Skin of body (tissue), 2 donors: Measurements from ENCODE around the gene TAPT1. TPM values are rescaled to one million over a fixed set of nuclear protein-coding genes. Genes with fewer than 3 reads are reported as not detected.
A peak's percentile ranks its signal among the peaks of the same experiment; 100 is the strongest.
"Not testable (repeated sequence)": the region's sequence is repeated elsewhere in the genome, so short reads cannot be mapped to it uniquely, and the experiment has no call there.

Experiments
- DNase-seq: peaks from one replicate; lab custom pipeline; 2025; lab: John Stamatoyannopoulos, UW
- total RNA-seq: library from RNA; depleted of rRNA; stranded (reverse); fragments of >200 nt; gene quantifications from one replicate; pipeline ENCODE4 v1.2.3, GENCODE V29; 2014

The TAPT1 gene
- 34.4 TPM for total RNA-seq

- peak; percentile 16 for DNase-seq
Measured at GRCh38 chr4:16225863-16226815, at the start of gene TAPT1. Gene TAPT1, minus strand, starts transcription at chr4:16226471. Its CDS starts 14 bp downstream, at chr4:16226457.

DNA sequence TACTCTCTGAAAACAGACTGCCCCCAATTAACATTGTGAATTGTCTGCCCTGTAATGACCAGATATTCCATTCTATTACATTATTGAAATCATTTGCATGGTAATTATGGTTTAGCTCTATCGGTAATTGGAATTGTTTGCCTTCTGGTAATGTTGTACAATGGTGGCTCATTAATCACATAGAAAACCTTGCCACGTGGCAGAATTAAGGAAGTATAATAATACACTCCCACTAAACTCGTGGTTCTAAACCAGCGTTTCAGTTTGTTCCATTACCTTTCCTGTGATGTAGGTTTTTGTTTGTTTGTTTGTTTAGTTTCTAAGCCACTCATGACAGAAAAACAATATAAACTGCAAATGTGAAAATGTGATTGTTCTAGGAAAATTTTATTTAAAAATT lies 45.1 kb upstream of the TAPT1 start:
- DNase-seq, result no peak

GRCh38 chr4:16270454-16271328 lies 44.4 kb upstream of the TAPT1 start:
- no peak for DNase-seq

DNA sequence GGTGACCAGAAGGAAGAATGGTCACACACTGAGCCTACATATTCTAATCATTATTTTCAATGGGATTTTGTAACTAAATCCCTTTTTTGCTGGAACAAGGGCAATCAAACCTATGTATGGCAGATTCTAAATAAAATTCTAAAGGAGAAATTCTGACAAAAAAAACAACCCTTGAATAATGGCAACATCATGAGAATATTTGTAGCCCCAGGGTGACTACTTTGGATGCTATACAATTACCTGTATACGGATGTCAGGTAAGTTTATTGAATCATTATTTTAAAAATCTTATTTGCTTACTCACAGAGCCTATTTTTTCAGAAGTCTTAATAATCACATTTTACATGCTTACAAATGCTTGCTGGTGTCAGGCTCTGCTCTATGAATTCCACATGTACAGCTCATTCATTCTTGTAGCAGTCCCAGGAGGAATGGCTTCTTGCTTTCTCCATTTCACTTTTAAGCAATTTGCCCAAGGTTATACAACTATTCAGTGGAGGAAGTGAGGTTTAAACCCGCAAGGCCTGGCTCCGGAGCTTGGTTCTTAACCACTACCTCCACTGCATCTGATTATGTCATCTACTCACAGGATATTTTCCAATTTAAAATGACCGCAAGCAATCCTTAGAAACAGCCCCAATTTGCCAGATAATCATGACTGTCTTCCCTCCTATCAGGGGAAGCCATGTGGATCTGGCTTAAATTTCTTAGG lies 43.6 kb upstream of the TAPT1 start:
- not testable (repeated sequence) for DNase-seq

- no peak for DNase-seq
Measured at GRCh38 chr4:16269240-16269639, 43.0 kb upstream of the TAPT1 start.

- DNase-seq, result no peak
Measured at GRCh38 chr4:16268290-16268689, 42.0 kb upstream of the TAPT1 start.

GRCh38 chr4:16267639-16268038 lies 41.4 kb upstream of the TAPT1 start:
- DNase-seq, result no peak

DNA sequence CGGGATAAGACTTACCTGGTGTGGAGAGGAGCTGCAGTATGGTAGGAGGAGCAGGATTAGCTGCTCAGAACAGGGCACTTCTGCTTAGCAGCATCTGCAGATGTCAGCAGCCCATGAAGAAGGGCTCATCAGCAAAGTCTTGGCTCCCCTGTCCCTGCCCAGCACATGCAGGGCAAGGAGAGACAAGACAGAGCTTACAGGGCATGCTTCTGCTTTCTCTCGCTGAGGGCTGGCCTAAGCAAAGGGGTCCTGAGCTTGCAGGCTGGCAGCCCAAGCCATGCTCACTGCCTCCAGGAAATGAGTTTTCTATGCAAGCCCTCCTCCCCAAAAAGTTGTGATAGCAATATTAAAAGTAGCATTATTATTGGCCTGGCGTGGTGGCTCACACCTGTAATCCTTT lies 39.5 kb upstream of the TAPT1 start:
- no peak for DNase-seq

DNA sequence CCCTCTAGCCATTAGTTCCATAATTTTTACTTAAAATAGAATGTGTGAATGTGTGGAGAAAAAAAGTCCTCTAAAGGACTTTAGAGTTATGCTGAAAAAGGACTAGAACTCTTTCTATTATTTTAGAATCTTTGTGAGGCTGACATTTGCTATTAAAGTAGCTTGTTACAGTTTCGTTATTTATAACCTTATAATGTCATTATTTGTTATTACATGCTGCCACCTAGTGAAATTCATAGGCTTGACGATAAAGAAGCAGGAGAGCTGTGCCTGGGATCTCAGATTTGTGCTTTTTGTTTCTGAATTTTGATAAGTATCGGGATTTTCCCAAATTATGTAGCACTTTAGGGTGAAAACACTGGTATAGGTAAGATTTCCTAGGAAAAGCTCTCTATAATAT lies 38.5 kb upstream of the TAPT1 start:
- DNase-seq, result peak; percentile 27

DNA sequence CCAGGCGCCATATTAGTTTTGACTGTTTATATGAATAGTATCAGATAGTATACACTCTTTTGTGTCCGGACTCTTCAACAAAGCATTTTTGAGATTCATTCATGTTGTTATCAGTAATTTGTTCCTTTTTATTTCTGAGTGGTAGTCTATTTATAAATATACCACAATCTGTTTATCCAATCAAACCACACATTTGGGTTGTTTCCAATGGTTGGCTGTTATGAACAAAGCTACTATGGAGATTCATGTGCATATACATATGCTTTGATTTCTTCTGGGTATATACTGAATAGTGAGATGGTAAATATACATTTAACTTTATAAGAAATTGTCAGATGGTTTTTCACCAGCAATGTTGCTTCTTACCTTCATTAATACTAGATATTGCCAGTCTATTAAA lies 36.8 kb upstream of the TAPT1 start:
- DNase-seq, result no peak

GRCh38 chr4:16262188-16262587 lies 35.9 kb upstream of the TAPT1 start:
- no peak for DNase-seq

DNA sequence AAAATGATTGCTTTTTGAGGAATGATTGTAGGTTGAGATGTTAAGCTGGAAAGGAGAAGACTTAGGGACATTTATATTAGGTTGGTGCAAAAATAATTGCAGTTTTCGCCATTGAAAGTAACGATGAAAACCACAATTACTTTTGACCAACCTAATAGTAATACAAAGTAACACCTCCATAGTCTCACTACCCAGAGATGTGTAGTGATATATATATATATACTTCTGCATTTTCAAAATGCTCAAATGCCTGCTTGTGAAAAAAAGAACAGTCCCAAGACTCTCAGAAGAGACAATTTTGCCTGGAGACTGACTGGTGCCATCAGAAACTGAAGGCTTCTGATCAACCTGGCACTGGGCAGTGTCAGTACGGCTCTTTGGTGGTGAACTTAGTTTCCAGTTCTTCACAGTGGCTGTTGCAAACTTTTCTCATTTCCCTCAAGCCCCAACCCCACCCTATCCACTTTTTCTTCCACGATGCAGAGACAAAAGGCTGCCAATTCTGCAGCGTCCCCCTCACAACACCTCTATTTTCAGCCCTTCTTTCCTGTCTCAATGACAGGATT lies 35.1 kb upstream of the TAPT1 start:
- DNase-seq, result no peak

DNA sequence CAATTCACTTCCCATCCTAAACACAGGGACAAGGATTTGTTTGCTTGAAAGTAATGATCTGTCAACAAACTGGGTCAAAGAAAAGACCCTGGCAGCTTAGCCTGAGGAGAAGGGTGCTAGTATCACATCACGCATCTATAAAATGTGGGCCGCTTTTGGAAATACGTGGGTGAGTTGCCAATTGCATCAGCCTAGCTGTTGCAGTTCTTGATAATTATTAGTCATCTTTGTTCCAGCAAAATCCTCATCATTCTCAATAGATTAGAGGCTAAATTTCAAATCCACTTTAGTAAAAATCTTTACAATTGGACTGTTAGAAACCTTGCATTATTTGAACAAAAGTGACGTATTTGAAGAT lies 33.6 kb upstream of the TAPT1 start:
- DNase-seq, result no peak

DNA sequence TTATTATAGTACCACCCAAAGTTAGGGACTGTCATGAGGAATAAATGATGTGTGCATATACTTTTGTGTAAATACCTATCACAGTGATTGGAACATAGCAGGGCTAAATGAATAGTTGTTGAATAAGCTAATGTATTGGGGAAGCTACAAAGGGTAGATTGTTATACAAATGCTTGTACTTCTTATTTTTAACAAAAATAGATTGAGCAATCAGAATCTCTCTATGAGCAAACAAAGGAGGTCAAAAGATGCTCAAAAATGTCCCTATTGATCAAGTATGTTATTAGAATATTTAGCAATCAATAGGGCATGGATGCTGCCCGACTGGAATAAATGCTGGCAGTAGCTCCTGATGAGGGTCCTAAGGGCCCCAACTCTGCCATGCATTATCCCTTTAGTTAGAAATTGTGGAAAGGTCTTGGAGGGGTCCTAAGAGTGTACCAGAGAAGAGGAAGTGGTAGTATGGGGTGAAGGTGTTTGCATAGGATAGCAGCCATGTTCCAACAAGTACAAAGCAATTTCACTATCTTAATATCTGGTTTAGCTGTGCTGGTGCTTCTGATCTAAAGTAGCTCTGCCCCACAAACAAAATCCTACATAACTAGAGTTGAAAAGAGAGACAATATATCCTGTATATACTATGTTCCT lies 33.1 kb upstream of the TAPT1 start:
- no peak for DNase-seq

DNA sequence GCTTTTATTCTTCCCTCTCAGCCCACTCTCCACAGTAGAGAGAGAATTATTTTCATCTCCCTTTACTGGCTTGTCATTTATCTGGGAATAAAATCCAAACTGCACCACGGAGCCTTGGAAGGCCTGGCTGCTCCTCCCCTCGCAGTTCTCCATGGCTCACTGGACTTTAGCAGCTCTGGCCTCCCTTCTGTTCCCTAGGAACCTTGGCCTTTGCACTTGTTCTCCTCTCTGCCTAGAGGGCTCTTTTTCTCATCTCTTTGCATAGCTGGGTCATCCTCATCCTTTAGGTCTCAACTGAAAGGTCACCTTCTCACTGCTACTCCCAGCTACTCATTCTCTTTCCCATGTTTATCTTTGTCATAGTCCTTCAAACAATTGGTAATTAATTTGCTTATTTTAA lies 31.3 kb upstream of the TAPT1 start:
- DNase-seq, result no peak

DNA sequence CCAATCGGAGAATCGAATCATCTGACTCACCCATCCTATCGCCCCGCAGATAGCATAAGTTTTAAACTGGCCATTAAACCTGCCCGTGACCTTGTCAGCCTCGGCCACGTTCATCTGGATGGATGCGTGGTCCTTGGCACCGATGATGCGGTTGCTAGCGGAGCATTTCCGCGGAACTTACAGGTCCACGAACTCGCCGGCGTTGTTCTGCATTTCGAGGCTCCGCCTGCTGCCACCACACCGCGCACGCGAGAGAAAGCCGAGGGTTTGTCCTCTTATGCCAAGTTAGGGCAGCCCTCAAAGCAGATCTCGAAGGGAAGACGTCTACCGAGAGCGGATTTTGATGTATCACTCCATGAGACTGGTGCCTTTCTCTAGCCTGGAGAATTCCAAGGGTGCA lies 30.1 kb upstream of the TAPT1 start:
- DNase-seq, result no peak

DNA sequence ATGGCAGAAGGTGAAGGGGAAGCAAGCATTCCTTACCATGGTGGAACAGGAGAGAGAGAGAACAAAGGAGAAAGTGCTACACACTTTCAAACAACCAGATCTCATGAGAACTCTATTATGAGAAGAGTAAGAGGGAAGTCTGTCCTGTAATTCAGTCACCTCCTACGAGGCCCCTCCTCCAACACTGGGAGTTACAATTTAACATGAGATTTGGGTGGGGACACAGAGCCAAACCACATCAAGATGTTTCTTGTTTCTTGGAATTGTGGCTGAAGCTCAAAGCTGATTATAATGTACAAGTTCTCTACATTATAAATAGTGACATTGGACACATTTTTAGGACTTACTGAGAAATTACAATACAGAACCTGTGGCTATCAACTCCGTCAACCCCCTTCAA lies 29.5 kb upstream of the TAPT1 start:
- no peak for DNase-seq

DNA sequence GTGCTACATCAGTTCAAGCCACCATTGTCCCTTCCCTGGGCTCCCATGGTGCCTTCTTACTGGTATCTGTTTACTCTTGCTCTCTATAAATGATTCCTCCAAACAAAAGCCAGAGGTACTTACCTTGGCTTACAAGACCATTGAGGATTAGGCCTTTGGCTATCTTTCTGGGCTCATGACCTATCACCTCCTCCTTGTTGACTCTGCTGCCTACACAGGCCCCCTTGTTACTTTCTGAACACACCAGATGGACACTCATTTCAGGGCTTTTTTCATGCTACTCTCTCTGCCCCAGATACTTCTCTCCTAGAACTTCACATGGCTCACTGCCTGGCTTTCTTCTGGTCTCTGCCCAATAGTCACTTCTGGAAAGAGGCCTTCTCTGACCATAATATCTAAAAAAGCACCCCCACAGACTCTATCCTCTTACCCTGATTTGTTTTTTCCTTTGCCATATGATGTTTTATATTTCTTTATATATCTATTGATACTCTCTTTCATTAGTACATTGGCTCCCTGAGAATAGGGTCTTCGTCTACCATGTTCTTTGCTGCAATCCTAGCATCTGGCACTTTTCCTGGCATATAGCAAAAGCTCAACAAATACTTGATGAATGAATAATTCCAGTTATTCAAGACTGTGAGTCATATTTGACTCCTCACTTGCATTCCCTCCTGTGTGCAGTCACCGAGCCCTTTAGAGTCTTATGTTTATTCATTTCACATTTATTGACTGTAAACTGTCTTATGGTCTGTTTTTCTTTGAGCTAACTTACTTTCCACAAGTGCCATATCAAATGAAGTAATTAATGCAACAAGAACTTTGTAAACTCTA lies 27.1 kb upstream of the TAPT1 start:
- no peak for DNase-seq

- DNase-seq, result no peak
Measured at GRCh38 chr4:16250661-16251365, 24.5 kb upstream of the TAPT1 start.
